Measurements from ENCODE around the gene LDLRAD3.

- TF ChIP-seq POLR2A (IDR thresholded peaks at IDR 0.05; ENCODE audit: low read length): no peak
- no peak for TF ChIP-seq GATA1 (IDR thresholded peaks at IDR 0.05; ENCODE audit: low read depth, low read length)
Measured at GRCh38 chr11:36156817-36157519, 213.1 kb downstream of the LDLRAD3 start.

All from erythroblast (primary cell).